Measurements from ENCODE around the gene DLX6.

DLX6 gene

DNA sequence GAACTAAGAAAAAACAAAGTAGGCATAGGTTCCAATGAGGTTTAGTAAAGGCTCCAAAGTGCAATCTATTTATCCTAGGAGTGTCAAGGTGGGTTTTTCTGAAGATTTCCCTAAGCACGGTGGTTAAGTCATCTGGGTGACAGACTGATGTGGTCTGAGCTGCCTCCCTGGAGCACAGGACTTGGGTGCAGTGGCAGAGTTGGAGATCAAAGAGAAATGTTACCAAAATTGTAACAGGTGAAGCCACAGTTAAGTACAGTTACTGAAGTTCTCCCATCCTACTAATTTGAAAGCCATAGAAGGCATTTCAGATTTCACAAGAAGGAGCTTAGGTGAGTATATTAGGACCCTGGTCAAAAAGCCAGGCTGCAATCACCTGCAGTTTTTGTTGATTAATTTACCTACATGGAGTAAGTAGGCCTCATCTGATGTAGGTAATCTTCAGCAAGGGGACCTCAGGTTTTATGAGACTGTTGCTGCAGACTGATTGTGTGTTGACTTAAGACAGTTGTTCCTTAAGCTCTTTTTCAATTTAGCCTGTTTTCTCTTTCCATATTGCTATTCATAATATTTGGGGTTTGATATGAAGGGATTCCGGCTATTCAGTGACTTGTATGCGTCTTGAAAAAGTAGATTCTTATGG, 3.0 kb downstream of the DLX6 start:
- TF ChIP-seq, protein P1, sequence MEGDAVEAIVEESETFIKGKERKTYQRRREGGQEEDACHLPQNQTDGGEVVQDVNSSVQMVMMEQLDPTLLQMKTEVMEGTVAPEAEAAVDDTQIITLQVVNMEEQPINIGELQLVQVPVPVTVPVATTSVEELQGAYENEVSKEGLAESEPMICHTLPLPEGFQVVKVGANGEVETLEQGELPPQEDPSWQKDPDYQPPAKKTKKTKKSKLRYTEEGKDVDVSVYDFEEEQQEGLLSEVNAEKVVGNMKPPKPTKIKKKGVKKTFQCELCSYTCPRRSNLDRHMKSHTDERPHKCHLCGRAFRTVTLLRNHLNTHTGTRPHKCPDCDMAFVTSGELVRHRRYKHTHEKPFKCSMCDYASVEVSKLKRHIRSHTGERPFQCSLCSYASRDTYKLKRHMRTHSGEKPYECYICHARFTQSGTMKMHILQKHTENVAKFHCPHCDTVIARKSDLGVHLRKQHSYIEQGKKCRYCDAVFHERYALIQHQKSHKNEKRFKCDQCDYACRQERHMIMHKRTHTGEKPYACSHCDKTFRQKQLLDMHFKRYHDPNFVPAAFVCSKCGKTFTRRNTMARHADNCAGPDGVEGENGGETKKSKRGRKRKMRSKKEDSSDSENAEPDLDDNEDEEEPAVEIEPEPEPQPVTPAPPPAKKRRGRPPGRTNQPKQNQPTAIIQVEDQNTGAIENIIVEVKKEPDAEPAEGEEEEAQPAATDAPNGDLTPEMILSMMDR (IDR thresholded peaks at IDR 0.05; ENCODE audit: control extremely low read depth, extremely low read depth, low read depth, missing control alignments) = no peak
- ChIA-PET CTCF (interaction anchor here (1.0 to 1.6 kb wide), 4 partner anchors 9 to 931 kb away, joined by 3 to 6 read pairs (median 4); no protein-coding TSS in a partner anchor), POLR2A (no interaction called here)
- no peak for DNase-seq (ENCODE audit: extremely low spot score)

DNA sequence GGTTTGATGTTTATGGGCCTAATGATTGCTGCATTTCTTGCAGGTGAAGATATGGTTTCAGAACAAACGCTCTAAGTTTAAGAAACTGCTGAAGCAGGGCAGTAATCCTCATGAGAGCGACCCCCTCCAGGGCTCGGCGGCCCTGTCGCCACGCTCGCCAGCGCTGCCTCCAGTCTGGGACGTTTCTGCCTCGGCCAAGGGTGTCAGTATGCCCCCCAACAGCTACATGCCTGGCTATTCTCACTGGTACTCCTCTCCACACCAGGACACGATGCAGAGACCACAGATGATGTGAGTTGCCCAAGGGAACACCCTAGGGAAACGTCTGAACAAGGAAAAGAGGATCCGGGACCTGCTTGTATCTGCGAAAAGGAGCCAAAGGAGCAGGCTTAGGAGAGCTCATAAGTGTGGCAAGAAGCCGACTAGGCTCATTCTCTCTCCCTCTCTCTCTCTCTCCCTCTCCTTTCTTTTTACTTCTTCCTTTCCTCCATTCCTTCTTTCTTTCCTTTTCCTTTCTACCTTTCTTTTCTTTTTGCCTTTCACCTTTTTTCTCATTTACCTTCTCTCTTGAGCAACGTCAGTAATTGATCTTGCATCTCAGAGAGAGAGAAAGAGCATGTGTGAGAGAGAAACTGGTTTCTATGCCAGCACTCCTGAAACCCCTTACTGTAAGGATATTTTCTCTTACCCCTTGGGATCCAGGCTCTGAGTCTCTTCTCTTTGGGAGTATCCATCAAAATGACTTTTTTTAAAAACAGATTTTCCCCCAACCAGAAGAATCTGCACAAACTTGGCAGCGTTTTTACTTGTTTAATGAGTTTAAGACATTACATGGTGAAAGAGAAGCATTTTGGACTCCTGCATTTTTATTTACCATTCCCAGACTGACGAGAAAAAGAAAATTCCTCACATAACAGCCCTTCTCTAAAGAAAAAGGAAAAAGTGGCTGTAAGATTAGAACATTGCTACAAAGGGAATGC, 4.7 kb downstream of the DLX6 start:
- CTCF ChIA-PET = interaction anchor here (1.0 to 1.6 kb wide), 2 partner anchors 18 to 933 kb away, joined by 3 to 6 read pairs; no protein-coding TSS in a partner anchor
- TF ChIP-seq, protein P1 (IDR thresholded peaks at IDR 0.05; ENCODE audit: control extremely low read depth, extremely low read depth, low read depth, missing control alignments) = no peak

DNA sequence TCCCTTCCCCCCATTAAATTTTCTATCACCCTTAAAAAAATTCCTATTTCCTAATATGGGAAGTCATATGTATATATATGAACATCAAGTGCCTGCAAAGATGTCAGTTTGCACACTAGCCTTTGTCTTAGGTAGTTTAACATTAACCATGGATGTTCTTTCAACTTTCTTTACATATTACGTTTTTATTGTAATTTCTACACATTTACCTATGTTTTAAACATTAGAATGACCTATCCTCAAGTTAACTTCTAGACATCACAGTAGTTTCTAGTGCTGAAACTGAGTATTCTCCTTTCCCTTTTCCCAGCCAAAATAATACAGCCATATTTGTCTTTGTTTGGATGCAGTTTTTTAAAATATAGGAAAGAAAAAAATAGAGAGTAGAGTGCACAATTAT, 5.8 kb downstream of the DLX6 start:
- ChIA-PET POLR2A (no interaction called here), CTCF (no interaction called here)
- no peak for DNase-seq (ENCODE audit: extremely low spot score)
- TF ChIP-seq, protein P1 (IDR thresholded peaks at IDR 0.05; ENCODE audit: control extremely low read depth, extremely low read depth, low read depth, missing control alignments) = no peak

More for the DNA sequence above, 4.7 kb downstream of the DLX6 start:
- DNase-seq (ENCODE audit: extremely low spot score) = no peak
- POLR2A ChIA-PET = no interaction called here

DNA sequence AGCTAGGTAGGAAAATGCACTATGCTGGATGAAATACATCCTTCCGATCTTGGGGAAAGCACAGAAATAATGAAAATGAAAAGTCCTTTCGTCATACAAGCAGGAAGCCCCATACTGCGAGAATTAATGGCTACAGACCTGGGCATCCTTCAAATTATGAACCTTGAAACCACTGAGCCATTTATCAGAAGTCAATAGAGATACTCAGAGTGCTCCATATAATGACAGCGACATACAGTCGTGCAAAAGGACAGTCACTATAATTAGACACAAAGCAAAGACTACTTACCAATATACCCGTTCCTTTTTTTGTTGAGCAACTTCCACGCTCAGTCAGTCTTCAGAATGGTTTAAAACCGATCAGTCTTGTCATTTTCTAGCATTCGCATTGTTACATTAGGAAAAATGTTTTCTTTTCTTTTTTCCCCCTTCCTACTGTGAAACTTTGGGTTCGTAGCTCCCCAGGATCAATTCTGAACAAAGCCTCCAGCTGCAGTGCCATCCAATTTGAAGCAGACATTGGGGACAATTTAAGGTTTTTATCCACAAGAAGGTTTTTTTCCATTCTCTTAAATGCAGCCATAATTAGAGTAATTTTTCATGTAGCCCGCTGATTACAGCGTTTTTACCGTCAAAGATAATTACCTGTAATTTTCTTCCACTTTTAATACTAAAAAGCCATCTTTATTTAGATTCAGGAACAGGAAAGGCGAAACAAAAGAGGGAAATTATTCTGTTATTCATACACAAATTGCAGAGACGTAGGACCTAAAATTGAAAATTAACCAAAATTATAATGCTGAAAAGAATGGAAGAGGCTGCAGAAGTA, 6.4 kb downstream of the DLX6 start:
- ChIA-PET CTCF (interaction anchor here (1.9 kb wide), 1 partner anchor 16 kb away, joined by 13 read pairs; no protein-coding TSS in a partner anchor), POLR2A (no interaction called here)
- no peak for DNase-seq (ENCODE audit: extremely low spot score)
- TF ChIP-seq, protein P1 (IDR thresholded peaks at IDR 0.05; ENCODE audit: control extremely low read depth, extremely low read depth, low read depth, missing control alignments) = no peak

DNA sequence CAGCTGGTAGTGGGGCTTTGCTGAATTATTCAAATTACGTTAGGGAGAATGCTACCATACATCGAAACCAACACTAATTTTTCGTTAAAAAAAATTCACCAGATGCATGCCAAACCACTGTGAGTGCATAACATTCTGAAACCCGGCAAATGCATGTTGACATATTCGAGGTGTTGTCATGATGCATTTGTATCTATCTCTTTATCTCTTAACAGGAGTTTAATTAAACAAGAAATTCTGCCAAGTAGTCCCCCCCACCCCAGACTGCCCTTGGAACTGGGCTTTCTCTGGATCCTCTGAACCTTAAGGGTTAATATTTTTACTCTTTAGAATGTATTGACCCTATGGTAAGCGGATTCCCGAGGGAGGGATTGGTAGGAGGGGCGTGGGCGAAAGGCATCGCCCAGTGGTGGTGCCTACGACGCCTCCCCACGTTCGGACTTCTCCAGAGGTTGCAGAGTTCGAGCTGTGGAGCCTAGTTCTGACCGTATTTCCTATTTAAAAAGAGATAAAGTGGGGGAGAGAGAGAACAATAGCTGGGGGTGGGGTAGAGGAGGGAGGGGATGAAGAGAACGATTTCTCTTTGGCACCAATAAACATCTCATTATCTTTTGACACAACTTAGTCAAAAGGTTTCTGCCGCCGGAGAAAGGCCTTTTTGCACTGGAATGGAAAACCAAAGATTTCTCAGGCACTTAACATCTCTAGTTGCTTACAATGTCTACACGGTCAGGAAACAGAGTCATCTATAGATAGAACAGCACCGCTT, 7.2 kb downstream of the DLX6 start:
- no peak for DNase-seq (ENCODE audit: extremely low spot score)
- ChIA-PET POLR2A (no interaction called here), CTCF (interaction anchor here (1.3 to 1.9 kb wide), 2 partner anchors 13 to 15 kb away, joined by 5 to 13 read pairs; no protein-coding TSS in a partner anchor)
- TF ChIP-seq, protein P1 (IDR thresholded peaks at IDR 0.05; ENCODE audit: control extremely low read depth, extremely low read depth, low read depth, missing control alignments) = no peak

Measured in GM10248 (cell line).